Panc1 (cell line): ENCODE results near the gene TRMT44. TPM values are rescaled to one million over a fixed set of nuclear protein-coding genes. Genes with fewer than 3 reads are reported as not detected.

Experiments
- ATAC-seq: fragments of 200-7000 bp; cut with Tn5 transposase; 2 replicates; pipeline ENCODE4 v1.9.1; 2020; ENCODE audit warnings: mild to moderate bottlenecking, moderate library complexity
- BruUV-seq: library from RNA; stranded (reverse); fragments of 400-500 nt; replicated peaks from 2 replicates; lab custom pipeline; 2021; lab: Mats Ljungman, UMichigan
- CTCF ChIA-PET: fragments of 300-600 bp; sonication (Branson Sonifier 250); formaldehyde crosslinking; loops from one replicate; lab custom pipeline; 2022; ENCODE audit warnings: antibody characterized with exemption; lab: Charles Lee
- POLR2A ChIA-PET: fragments of 300-600 bp; sonication (Branson Sonifier 250); formaldehyde crosslinking; loops from one replicate; lab custom pipeline; 2022; ENCODE audit warnings: antibody characterized with exemption; lab: Charles Lee
- DNase-seq: peaks from one replicate; pipeline ENCODE4 v3.0.0-alpha.2; 2010; ENCODE audit warnings: low read depth, low spot score
- H3K27ac ChIP-seq: 2 replicates; pipeline ENCODE4 v1.5.1; 2011; ENCODE audit warnings: mild to moderate bottlenecking, low read length, inconsistent platforms
- H3K27me3 ChIP-seq: fragments of 200-500 bp; sonication (Bioruptor generic); 2 replicates; pipeline ENCODE4 v1.6.0; 2014; ENCODE audit warnings: low read length, inconsistent platforms; ENCODE audit not compliant: control insufficient read depth, insufficient read depth
- H3K36me3 ChIP-seq: fragments of 200-500 bp; sonication (Bioruptor generic); 2 replicates; pipeline ENCODE4 v1.5.1; 2014; ENCODE audit warnings: inconsistent platforms, mild to moderate bottlenecking, low read length, moderate library complexity; ENCODE audit not compliant: control insufficient read depth, insufficient read depth
- H3K4me1 ChIP-seq: 2 replicates; pipeline ENCODE4 v1.5.1; 2011; ENCODE audit warnings: inconsistent platforms, mild to moderate bottlenecking, low read length, moderate library complexity; ENCODE audit not compliant: control insufficient read depth, insufficient read depth
- H3K4me3 ChIP-seq, 2 experiments: 2 replicates each; pipeline ENCODE4 v1.5.1; 2011 to 2012; ENCODE audit warnings: low read depth in 2 of 2, low read length in 2 of 2, mild to moderate bottlenecking in 2 of 2, inconsistent platforms in 1 of 2, moderate library complexity in 1 of 2
- H3K9me3 ChIP-seq: fragments of 200-500 bp; sonication (Bioruptor generic); 2 replicates; pipeline ENCODE4 v1.5.1; 2014; ENCODE audit warnings: low read depth, mild to moderate bottlenecking, inconsistent platforms, low read length, moderate library complexity; ENCODE audit not compliant: control insufficient read depth, insufficient read depth
- CTCF ChIP-seq: fragments of 450-650 bp; IDR thresholded peaks from 2 replicates; pipeline ENCODE4 v1.5.1; 2017; ENCODE audit warnings: mild to moderate bottlenecking
- POLR2AphosphoS5 ChIP-seq: IDR thresholded peaks from 2 replicates; pipeline ENCODE4 v1.6.1; 2012; ENCODE audit warnings: mild to moderate bottlenecking, low read depth, low read length, moderate library complexity
- SIN3A ChIP-seq: IDR thresholded peaks from 2 replicates; pipeline ENCODE4 v1.6.1; 2012; ENCODE audit warnings: low read depth, mild to moderate bottlenecking, low read length, moderate library complexity, borderline replicate concordance; ENCODE audit not compliant: insufficient read depth
- TCF7L2 ChIP-seq: IDR thresholded peaks from 2 replicates; pipeline ENCODE4 v1.6.1; 2011; ENCODE audit warnings: mild to moderate bottlenecking, low read depth, low read length, inconsistent platforms
- in situ Hi-C: cut with HindIII; loops from 2 replicates; pipeline ENCODE4 v1.10.0; 2016; ENCODE audit warnings: low sequenced_read_pairs, low pct_unique_long_range_greater_than_20kb
- intact Hi-C: fragments of 100-400 bp; cut with micrococcal nuclease; formaldehyde crosslinking; loops from one replicate; pipeline ENCODE4 v1.10.0; 2022; ENCODE audit not compliant: unreplicated experiment
- total RNA-seq: library from RNA; stranded (reverse); gene quantifications from one replicate; pipeline ENCODE4 v1.2.1, GENCODE V29; 2021; ENCODE audit not compliant: unreplicated experiment
- TF ChIP-seq, protein P1 (sequence below), 2 experiments: IDR thresholded peaks; 2 replicates each; pipeline ENCODE4 v1.6.1; 2011 to 2012; ENCODE audit warnings: low read depth in 2 of 2, control low read depth in 1 of 2, low read length in 1 of 2, mild to moderate bottlenecking in 1 of 2, moderate library complexity in 1 of 2; ENCODE audit not compliant: insufficient read depth in 1 of 2

Gene TRMT44
- total RNA-seq, 1 experiment from 2014 or later: 10.8 TPM

GRCh38 chr4:8477676-8478075, 37.1 kb downstream of the TRMT44 start:
- no peak overlapping the region for H3K27ac ChIP-seq
- intact Hi-C loops: no loop called here
- BruUV-seq: no TSS peak
- POLR2A ChIA-PET: no interaction called here
- H3K4me1 ChIP-seq: no peaks in the 10 kb centered on the region
- no peaks in the 10 kb centered on the region for H3K36me3 ChIP-seq
- DNase-seq: no peak
- no peak overlapping the region for H3K4me3 ChIP-seq
- ATAC-seq: no peak
- H3K27me3 ChIP-seq: no peaks in the 10 kb centered on the region
- in situ Hi-C loops: no loop called here
- CTCF ChIA-PET: no interaction called here
- TF ChIP-seq POLR2AphosphoS5: no peak
- no peak for TF ChIP-seq SIN3A
- no peak for TF ChIP-seq CTCF
- TF ChIP-seq, protein P1, sequence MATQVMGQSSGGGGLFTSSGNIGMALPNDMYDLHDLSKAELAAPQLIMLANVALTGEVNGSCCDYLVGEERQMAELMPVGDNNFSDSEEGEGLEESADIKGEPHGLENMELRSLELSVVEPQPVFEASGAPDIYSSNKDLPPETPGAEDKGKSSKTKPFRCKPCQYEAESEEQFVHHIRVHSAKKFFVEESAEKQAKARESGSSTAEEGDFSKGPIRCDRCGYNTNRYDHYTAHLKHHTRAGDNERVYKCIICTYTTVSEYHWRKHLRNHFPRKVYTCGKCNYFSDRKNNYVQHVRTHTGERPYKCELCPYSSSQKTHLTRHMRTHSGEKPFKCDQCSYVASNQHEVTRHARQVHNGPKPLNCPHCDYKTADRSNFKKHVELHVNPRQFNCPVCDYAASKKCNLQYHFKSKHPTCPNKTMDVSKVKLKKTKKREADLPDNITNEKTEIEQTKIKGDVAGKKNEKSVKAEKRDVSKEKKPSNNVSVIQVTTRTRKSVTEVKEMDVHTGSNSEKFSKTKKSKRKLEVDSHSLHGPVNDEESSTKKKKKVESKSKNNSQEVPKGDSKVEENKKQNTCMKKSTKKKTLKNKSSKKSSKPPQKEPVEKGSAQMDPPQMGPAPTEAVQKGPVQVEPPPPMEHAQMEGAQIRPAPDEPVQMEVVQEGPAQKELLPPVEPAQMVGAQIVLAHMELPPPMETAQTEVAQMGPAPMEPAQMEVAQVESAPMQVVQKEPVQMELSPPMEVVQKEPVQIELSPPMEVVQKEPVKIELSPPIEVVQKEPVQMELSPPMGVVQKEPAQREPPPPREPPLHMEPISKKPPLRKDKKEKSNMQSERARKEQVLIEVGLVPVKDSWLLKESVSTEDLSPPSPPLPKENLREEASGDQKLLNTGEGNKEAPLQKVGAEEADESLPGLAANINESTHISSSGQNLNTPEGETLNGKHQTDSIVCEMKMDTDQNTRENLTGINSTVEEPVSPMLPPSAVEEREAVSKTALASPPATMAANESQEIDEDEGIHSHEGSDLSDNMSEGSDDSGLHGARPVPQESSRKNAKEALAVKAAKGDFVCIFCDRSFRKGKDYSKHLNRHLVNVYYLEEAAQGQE (IDR thresholded peaks at IDR 0.05; ENCODE audit: insufficient read depth in 1 of 2, low read depth in 2 of 2, low read length in 1 of 2): no peak
- no peak for TF ChIP-seq TCF7L2
- no peaks in the 10 kb centered on the region for H3K9me3 ChIP-seq

GRCh38 chr4:8478371-8478770, 37.8 kb downstream of the TRMT44 start:
- intact Hi-C loops (no loop called here), in situ Hi-C loops (no loop called here)
- no peak for ATAC-seq
- Histone ChIP-seq H3K9me3 (no peaks in the 10 kb centered on the region), H3K4me1 (no peaks in the 10 kb centered on the region), H3K36me3 (no peaks in the 10 kb centered on the region), H3K27me3 (no peaks in the 10 kb centered on the region), H3K4me3 (no peak overlapping the region), H3K27ac (no peak overlapping the region)
- no peak for DNase-seq
- no TSS peak for BruUV-seq
- POLR2A ChIA-PET: no interaction called here
- TF ChIP-seq POLR2AphosphoS5 (no peak), SIN3A (no peak), CTCF (no peak), TCF7L2 (no peak)
- TF ChIP-seq, protein P1 (IDR thresholded peaks at IDR 0.05; ENCODE audit: insufficient read depth in 1 of 2, low read depth in 2 of 2, low read length in 1 of 2): no peak
- CTCF ChIA-PET: no interaction called here
